GM19438 (cell line): Measurements from ENCODE around the gene PMM1.

Experiments
- ATAC-seq: cut with Tn5 transposase; IDR thresholded peaks from one replicate; pipeline ENCODE4 v1.9.1; 2021; ENCODE audit warnings: low read depth; ENCODE audit not compliant: unreplicated experiment

Gene PMM1

GRCh38 chr22:41539146-41540005 is 50.3 kb downstream of the PMM1 start:
- no peak for ATAC-seq

GRCh38 chr22:41538583-41538982 is 51.1 kb downstream of the PMM1 start:
- ATAC-seq = no peak

- ATAC-seq = no peak
These were observed 52.4 kb downstream of the PMM1 start for GRCh38 chr22:41537203-41537602.

GRCh38 chr22:41535244-41535643 is 54.4 kb downstream of the PMM1 start:
- ATAC-seq = no peak

- ATAC-seq = no peak
These were observed 55.4 kb downstream of the PMM1 start for GRCh38 chr22:41534219-41534618.

- no peak for ATAC-seq
These were observed 56.5 kb downstream of the PMM1 start for GRCh38 chr22:41532908-41533825.

- ATAC-seq = no peak
These were observed 57.7 kb downstream of the PMM1 start for GRCh38 chr22:41531715-41532477.

GRCh38 chr22:41530890-41531714 is 58.5 kb downstream of the PMM1 start:
- ATAC-seq = no peak

GRCh38 chr22:41528938-41529561 is 60.6 kb downstream of the PMM1 start:
- no peak for ATAC-seq

GRCh38 chr22:41528132-41528766 is 61.4 kb downstream of the PMM1 start:
- ATAC-seq = no peak
